Large intestine (tissue), 3 donors: ENCODE data around the gene RAB3IL1. TPM values are rescaled to one million over a fixed set of nuclear protein-coding genes. Genes with fewer than 3 reads are reported as not detected.

Experiments
- DNase-seq, 2 donors: peaks; one replicate each; pipeline versions ENCODE4 v3.0.0 to v3.0.0-alpha.2; 2013
- H3K27ac ChIP-seq: one replicate; pipeline ENCODE4 v1.5.1; 2013; ENCODE audit warnings: low read length
- H3K27me3 ChIP-seq: 2 replicates; pipeline ENCODE4 v1.6.1; 2013; ENCODE audit warnings: low read length; ENCODE audit not compliant: control insufficient read depth, insufficient read depth
- H3K36me3 ChIP-seq: 2 replicates; pipeline ENCODE4 v1.6.1; 2013; ENCODE audit warnings: low read length; ENCODE audit not compliant: control insufficient read depth, insufficient read depth
- H3K4me1 ChIP-seq: one replicate; pipeline ENCODE4 v1.6.1; 2013; ENCODE audit warnings: low read length; ENCODE audit not compliant: control insufficient read depth, insufficient read depth
- H3K4me3 ChIP-seq: one replicate; pipeline ENCODE4 v1.5.1; 2013; ENCODE audit warnings: low read length
- H3K9me3 ChIP-seq: one replicate; pipeline ENCODE4 v1.6.1; 2013; ENCODE audit warnings: mild to moderate bottlenecking, low read depth, low read length, moderate library complexity; ENCODE audit not compliant: control insufficient read depth
- WGBS: methylation state at CpG from one replicate; pipeline ENCODE4 v1.1.5; 2013; ENCODE audit warnings: low lambda C conversion rate; ENCODE audit not compliant: insufficient coverage; 5-methylcytosine and 5-hydroxymethylcytosine counted together
- polyA plus RNA-seq: library from polyadenylated mRNA; unstranded; fragments of 120-200 nt; gene quantifications from one replicate; pipeline ENCODE4 v1.2.1, GENCODE V29; 2013

The RAB3IL1 gene
- polyA plus RNA-seq, 1 donor, result 19.6 TPM

DNA sequence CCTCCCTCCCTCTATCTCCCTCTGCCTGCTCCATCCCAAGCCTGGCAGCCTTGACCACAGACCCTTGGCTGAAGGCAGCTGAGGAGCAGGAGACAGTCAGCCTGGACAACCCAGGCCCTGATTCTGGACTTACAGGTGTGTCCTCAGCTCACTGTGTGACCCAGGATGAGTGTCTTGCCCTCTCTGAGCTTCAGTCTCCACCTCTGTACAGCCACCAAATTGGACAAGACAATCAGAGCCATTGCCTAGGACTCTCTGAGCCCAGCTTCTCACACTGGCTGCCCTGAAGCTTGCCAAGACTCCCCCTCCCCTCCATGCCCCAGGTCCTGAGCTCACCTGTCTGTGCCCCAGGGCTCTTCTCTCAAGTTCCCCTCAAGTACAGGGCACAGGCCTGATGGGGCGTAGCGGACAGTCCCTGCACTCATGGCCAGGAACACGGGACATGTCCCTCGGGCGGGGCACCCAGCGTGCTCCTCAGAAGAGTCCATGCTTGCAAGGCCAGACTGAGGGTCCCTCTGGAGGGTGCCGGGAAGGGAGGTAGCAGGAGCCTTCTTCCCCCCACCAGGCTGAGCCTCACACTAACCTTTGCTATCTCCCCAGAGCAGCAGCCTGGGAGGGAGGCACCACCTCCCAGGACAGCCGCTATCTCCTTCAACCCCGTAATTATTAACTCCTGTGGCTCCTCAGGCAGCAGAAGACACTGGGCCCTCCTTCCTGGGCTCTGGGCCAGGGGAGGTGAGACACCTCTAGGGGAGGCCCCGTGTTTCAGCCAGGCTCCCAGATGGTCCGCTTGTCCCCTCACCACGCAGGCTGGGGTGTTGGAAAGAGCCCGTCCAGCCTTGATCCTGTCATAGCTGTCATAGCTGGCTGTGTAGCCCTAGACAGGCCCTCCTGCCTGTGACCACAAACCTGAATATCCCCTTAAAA is 2.6 kb upstream of the RAB3IL1 start:
- peak; percentile 85 to 92 for DNase-seq
- Histone ChIP-seq H3K4me1 (peaks cover 54% of the 10 kb centered on the region), H3K36me3 (no peaks in the 10 kb centered on the region), H3K9me3 (no peaks in the 10 kb centered on the region), H3K27ac (peak overlapping the region; percentile 69), H3K4me3 (peak overlapping the region; percentile 61), H3K27me3 (peaks cover 4% of the 10 kb centered on the region)
- no CpG with 5 or more reads among the region's 13 CpGs for WGBS

DNA sequence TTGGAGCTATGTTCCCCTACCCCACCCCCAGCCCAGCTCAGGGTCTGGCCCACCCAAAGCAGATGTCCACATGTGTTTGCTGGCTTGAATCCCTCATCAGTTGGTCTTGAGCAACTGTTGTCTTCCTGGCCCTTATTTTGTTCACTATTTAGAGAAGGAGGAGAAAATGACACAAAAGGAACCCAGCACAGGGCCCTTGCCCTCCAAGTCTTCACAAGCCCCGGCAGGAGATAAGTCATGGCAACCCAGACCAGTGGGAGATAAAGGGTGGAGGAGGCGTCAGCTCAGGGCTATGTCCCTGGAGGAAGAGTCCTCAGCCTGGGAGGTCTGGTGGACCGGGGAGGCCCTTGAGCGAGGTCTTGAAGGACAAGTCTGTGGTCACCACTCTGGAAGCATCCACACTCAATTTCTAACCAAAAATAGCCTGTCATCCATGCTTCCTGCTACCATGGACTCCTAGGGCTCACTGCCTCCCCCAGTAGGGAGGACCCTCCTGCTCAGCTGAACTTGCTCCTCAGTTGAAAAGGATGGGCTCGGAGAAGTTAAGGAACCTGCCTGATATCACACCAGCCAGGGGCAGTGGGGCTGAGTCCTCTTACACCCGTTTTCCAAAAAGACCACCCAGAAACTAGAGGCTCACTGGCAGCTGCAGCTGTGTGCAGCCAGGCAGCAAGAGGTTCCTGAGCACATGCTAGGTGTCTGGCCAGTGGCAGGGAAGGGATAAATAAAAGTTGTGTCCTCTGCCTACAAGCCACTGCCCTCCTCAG is 1.8 kb upstream of the RAB3IL1 start:
- DNase-seq, result no peak
- peaks cover 4% of the 10 kb centered on the region for H3K27me3 ChIP-seq
- peaks cover 50% of the 10 kb centered on the region for H3K4me1 ChIP-seq
- H3K4me3 ChIP-seq, result peak overlapping the region; percentile 61
- H3K36me3 ChIP-seq, result no peaks in the 10 kb centered on the region
- H3K9me3 ChIP-seq, result no peaks in the 10 kb centered on the region
- H3K27ac ChIP-seq, result no peak overlapping the region
- no CpG with 5 or more reads among the region's 6 CpGs for WGBS

DNA sequence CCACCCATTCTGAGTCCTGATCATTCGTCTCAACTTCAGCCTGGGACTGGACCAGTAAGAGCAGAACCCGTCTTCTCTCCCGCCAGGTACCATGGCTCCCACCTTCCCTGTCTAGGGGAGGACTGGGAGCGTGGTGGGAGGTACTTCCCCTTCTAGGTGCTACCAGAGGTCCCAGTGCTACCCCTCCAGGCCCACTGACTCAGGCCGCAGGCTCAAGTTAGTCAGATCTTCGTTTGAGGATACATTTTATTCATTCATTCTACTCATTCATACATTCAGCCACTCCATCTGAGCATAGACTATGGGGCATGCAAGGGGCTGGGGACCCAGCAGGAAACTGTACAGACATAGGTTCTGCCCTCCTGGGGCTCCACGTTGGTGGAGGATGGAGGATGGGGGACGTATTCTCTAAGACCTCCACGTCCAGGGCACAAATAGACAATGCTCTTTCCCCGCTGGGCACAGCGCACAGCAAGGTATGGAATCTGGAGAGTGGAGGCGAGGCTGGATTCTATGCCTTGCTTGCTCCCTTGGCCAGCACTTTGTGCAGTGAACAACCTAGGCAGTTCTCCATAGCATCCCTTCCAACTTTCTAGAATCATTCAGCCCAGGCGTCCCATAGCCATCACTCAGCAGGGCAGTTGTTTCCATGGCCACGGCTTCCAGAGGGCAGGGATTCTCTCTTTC is 1.0 kb upstream of the RAB3IL1 start:
- 100% methylated on average over 1 of the region's 14 CpGs for WGBS
- H3K4me1 ChIP-seq, result peaks cover 43% of the 10 kb centered on the region
- peak overlapping the region; percentile 61 for H3K4me3 ChIP-seq
- H3K9me3 ChIP-seq, result no peaks in the 10 kb centered on the region
- no peak overlapping the region for H3K27ac ChIP-seq
- H3K27me3 ChIP-seq, result peaks cover 4% of the 10 kb centered on the region
- no peak for DNase-seq
- no peaks in the 10 kb centered on the region for H3K36me3 ChIP-seq

DNA sequence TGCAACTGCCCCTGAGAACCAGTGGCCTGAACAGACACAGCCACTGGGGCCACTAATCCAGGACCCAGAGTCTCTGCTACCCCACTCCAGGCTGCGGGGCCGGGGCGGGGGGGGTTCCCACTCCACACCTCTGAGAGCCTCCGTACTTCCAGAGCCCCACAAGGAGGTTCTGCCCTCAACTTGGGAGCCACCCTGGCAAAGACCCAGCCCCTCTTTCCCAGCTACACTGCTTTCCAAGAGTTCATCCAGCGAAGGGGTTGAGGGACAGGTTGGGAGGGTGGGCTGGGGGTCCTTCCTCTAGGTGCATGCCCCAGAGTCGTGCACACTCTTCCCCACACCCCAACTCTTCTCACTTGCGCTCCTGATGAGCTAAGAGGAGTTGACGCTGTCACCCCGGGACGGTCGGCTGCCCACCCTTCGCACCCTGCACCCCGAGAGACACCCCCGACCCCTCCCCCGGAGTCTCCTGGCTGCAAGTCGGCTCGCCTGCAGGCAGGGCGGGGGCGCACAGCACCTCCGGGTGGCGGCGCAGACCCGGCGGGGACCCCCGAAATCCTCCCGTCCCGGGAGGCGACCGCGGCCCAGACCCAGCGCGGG is 531 bp downstream of the RAB3IL1 start:
- H3K36me3 ChIP-seq, result no peaks in the 10 kb centered on the region
- no CpG with 5 or more reads among the region's 32 CpGs for WGBS
- H3K9me3 ChIP-seq, result no peaks in the 10 kb centered on the region
- no peak overlapping the region for H3K27ac ChIP-seq
- peak overlapping the region; percentile 58 for H3K4me3 ChIP-seq
- H3K27me3 ChIP-seq, result peaks cover 4% of the 10 kb centered on the region
- no peak for DNase-seq
- H3K4me1 ChIP-seq, result peaks cover 32% of the 10 kb centered on the region

DNA sequence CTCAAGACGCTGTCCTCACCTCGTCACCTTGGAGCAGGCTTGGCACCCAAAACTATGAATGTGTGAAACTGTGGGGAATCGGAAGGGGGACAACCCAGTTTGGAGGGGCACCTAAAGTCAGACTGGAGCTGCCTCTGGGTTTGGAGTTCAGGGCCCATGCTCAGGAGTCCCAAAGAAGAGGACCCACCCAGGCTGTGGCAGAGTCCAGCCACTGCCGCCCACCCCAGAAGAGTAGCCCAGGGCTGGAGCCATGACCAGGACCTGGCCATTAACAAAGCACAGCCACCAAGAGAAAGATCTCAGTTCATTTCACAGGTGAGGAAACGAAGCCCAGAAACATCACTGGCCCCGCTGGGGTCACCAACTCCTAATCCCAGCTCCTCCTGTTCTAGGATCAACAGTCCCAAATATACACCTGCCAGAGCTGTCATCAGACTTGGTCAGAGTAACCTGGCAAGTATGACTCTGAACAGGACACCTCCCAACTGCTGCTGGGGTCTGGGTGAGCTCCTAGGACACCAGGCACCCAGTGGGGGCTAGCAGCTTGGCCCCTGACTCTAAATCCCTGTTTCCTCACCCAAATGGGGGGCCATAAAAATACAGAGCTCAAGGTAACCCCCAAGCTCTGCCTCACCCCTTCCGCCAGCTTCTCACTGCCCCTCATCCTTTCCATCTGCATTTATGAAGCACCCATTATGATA is 2.7 kb downstream of the RAB3IL1 start:
- peaks cover 21% of the 10 kb centered on the region for H3K4me1 ChIP-seq
- no peak overlapping the region for H3K27ac ChIP-seq
- no CpG with 5 or more reads among the region's 7 CpGs for WGBS
- no peak for DNase-seq
- H3K36me3 ChIP-seq, result no peaks in the 10 kb centered on the region
- H3K4me3 ChIP-seq, result no peak overlapping the region
- H3K27me3 ChIP-seq, result peaks cover 4% of the 10 kb centered on the region
- H3K9me3 ChIP-seq, result no peaks in the 10 kb centered on the region

DNA sequence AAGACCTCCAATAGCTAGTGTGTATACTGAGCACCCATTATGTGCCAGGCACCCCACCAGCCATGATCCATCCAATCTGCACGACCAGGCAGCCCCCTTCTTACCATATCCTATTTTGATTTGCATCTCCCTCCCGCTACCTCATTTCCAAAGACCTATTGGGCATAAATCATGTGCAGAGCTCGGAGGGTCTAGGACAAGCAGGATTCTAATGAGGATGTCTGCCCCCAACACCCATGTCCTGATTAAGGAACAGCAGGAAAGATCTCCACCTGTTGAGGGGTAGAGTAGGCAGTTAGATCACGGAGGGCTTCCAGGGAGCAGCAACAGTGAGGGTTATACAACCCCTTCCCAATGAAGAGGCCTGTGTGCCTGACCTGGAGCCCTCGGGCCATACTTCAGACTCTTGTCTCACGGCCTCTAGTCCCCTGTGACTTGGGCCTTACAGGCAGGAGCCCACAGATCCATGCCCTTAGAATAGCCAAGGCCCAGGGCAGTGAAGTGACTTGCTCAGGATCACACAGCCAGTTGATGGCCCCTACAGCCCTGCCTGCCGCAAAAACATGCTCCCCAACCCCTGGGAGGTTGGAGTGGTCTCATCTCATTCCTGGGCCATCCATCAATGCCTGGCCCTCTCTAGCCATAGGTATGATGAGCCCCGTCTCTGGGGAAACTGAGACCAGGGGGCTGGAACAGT is 3.5 kb downstream of the RAB3IL1 start:
- Histone ChIP-seq H3K9me3 (no peaks in the 10 kb centered on the region), H3K4me1 (peaks cover 23% of the 10 kb centered on the region), H3K27ac (no peak overlapping the region), H3K27me3 (peaks cover 4% of the 10 kb centered on the region), H3K4me3 (no peak overlapping the region), H3K36me3 (no peaks in the 10 kb centered on the region)
- DNase-seq, result no peak
- WGBS, result no CpG with 5 or more reads among the region's 8 CpGs

DNA sequence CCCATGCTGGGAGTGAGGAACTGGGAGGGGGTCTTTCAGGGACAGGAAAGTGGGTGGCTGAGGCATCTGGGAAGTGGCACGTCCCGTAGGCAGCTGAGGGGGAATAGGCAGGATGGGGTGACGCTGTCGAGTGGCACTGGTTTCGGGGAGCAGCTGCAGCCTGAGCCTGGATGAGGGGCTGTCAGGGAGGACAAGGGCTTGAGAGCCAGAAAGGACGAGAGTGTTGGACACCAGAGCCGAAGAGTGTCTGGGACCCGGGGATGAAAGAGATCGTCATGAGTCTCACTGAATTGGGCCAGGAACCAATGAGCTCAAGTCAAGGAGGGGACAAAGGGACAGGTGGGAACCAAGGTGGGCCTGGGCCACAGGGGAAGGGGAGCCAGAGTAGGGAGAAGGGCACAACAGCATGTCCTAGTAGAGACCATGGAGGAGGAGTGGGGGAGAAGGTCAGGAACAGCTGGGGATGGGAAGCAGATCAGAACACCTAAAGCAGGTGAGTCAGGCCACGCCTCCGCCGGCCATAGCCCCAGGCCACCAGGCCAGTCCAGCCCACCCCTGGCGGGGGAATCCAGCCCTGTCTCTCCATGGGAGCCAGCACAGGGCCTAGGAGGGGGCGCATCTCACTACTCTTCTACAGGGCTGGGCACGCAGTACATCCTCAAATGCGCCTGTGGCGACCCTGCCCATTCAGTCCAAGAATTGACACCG is 4.2 kb downstream of the RAB3IL1 start:
- peaks cover 26% of the 10 kb centered on the region for H3K4me1 ChIP-seq
- H3K4me3 ChIP-seq, result no peak overlapping the region
- no CpG with 5 or more reads among the region's 18 CpGs for WGBS
- peaks cover 4% of the 10 kb centered on the region for H3K27me3 ChIP-seq
- DNase-seq, result no peak
- H3K36me3 ChIP-seq, result peaks cover under 1% of the 10 kb centered on the region
- no peak overlapping the region for H3K27ac ChIP-seq
- no peaks in the 10 kb centered on the region for H3K9me3 ChIP-seq

DNA sequence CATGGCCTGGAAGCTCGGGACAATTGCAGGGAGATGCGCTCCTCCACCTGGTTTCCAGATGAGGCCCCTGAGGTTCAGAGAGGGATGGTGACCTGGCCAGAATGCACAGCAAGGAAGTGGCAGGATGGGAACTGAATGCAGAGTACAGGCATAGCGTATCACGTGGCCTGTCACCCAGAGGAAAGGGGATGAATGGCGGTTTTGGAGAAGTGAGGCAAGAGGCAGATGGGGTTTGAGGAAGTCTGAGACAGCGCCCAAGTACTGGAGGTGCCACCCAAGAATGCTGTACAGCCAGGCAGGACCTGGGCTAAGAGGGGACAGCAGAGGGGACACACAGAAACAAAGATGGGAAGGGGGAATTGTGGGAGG is 4.9 kb downstream of the RAB3IL1 start:
- Histone ChIP-seq H3K27me3 (no peaks in the 10 kb centered on the region), H3K36me3 (peaks cover 7% of the 10 kb centered on the region), H3K4me3 (no peak overlapping the region), H3K27ac (no peak overlapping the region), H3K4me1 (peaks cover 23% of the 10 kb centered on the region), H3K9me3 (no peaks in the 10 kb centered on the region)
- no peak for DNase-seq
- no CpG with 5 or more reads among the region's 6 CpGs for WGBS
